Kidney epithelial cell (primary cell): ENCODE data around the gene PLAC1. TPM values are rescaled to one million over a fixed set of nuclear protein-coding genes. Genes with fewer than 3 reads are reported as not detected.

Experiments
- DNase-seq: peaks from one replicate; pipeline ENCODE4 v3.0.0-alpha.2; 2010; ENCODE audit warnings: low read depth
- H3K27me3 ChIP-seq: 2 replicates; pipeline ENCODE4 v1.6.0; 2011; ENCODE audit warnings: low read length; ENCODE audit not compliant: control insufficient read depth, insufficient read depth
- H3K36me3 ChIP-seq: 2 replicates; pipeline ENCODE4 v1.5.1; 2011; ENCODE audit warnings: low read length; ENCODE audit not compliant: control insufficient read depth, insufficient read depth
- H3K4me3 ChIP-seq: 2 replicates; pipeline ENCODE4 v1.5.1; 2011; ENCODE audit warnings: low read depth, mild to moderate bottlenecking, control low read depth, low read length
- CTCF ChIP-seq: IDR thresholded peaks from 2 replicates; pipeline ENCODE4 v1.5.1; 2011; ENCODE audit warnings: mild to moderate bottlenecking, moderate library complexity, low read length, control low read depth, inconsistent platforms; ENCODE audit not compliant: insufficient read depth, poor library complexity, severe bottlenecking
- total RNA-seq: library from RNA; depleted of rRNA; stranded (reverse); fragments of >200 nt; gene quantifications from 2 replicates; pipeline ENCODE4 v1.2.3, GENCODE V29; 2015

The PLAC1 gene
- total RNA-seq, 1 donor from 2014 or later, result not detected

DNA sequence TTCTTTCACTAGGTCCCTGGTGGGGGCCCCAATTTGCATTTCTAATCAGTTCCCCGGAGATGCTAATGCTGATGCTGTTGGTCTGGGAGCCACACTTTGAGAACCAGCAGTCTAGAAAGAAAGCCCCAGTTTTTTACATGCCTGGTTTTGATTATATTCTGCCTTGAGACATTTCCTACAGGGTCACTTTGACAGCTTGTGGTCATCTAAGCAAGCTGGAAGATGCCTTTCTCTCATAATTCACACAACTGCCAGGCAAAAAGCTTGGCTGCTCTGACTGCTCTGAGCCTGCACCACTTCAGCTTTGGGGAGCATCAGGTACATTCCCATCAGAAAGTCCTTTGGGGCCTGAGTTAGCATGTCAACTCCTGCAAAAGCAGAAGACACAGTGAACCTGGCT, 5.9 kb upstream of the PLAC1 start:
- Histone ChIP-seq H3K36me3 (no peaks in the 10 kb centered on the region), H3K4me3 (no peak overlapping the region), H3K27me3 (no peaks in the 10 kb centered on the region)
- no peak for TF ChIP-seq CTCF
- no peak for DNase-seq

GRCh38 chrX:134661295-134661694, 3.0 kb upstream of the PLAC1 start:
- Histone ChIP-seq H3K27me3 (no peaks in the 10 kb centered on the region), H3K36me3 (no peaks in the 10 kb centered on the region), H3K4me3 (no peak overlapping the region)
- no peak for DNase-seq
- no peak for TF ChIP-seq CTCF

DNA sequence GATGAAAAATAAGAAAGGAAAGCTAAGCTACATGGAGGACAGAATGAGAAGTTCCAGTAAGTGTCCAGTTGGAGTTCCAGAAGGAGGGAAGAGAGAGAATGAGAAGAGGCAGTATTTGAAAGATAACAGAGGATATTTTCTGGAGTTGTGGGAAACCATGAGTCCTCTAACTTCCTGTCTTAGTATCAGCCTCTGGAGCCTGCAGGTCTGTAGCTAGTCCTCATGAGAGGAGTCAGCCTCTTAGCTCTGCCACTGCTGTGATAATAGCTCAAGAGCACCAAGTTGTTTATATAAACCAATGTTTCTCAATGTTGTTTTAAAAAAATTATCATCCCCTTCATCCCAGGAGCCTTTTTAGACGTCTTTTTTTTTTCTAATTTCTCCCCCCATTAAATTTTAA, 2.4 kb upstream of the PLAC1 start:
- Histone ChIP-seq H3K4me3 (no peak overlapping the region), H3K27me3 (no peaks in the 10 kb centered on the region), H3K36me3 (no peaks in the 10 kb centered on the region)
- TF ChIP-seq CTCF, result no peak
- DNase-seq, result no peak

GRCh38 chrX:134659761-134660160, 1.5 kb upstream of the PLAC1 start:
- H3K4me3 ChIP-seq, result no peak overlapping the region
- DNase-seq, result no peak
- H3K27me3 ChIP-seq, result no peaks in the 10 kb centered on the region
- no peaks in the 10 kb centered on the region for H3K36me3 ChIP-seq
- TF ChIP-seq CTCF, result no peak

DNA sequence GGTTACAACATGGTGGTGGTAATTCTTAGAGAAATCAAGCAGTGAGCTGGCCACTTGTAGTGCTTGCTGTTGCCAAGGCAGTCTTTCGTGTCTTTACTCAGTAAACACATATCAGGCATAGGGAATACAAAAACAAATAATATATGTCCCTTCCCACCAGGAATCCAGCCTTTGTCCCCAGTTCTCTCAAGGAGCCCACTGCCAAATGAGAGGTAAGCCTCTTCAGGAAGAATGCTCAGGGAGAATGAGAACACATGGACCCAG, 421 bp upstream of the PLAC1 start:
- Histone ChIP-seq H3K27me3 (no peaks in the 10 kb centered on the region), H3K36me3 (no peaks in the 10 kb centered on the region), H3K4me3 (no peak overlapping the region)
- DNase-seq, result no peak
- TF ChIP-seq CTCF, result no peak

DNA sequence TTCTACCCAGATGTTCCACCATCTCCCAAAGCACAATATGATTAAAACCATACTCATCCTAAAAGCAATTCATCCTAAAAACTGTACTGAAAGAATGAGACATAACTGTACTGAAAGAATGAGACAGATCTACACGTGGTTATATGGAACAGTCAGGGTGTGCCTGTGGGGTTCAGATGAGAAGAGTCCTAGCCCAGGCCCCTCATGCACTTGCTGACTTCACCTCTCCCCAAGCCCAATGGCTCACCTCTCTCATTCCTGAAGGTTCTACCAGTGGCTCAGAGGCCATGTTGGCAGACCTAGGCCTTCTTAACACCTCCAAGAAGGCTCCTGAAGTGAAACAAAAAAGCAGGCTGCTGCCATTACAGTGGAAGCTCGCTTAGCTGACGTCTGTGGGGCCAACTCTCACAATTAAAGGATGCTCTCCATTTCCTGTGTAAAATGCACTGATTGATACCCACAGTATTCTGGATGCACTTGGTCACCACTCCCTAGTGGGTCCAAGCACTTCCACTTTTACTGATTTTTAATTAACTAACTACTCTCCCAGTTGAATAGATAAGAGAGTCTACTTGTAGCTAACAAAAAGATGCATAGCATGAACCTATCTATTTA, 3.8 kb downstream of the PLAC1 start:
- no peak for DNase-seq
- H3K4me3 ChIP-seq, result no peak overlapping the region
- no peaks in the 10 kb centered on the region for H3K27me3 ChIP-seq
- no peaks in the 10 kb centered on the region for H3K36me3 ChIP-seq
- TF ChIP-seq CTCF, result no peak
